OCI-LY7 (cell line): ENCODE measurements around the gene DHRS1.

Experiments used
- EZH2phosphoT487 ChIP-seq: fragments of 200-600 bp; sonication (generic); IDR thresholded peaks from 2 replicates; pipeline ENCODE4 v1.6.1; 2018; ENCODE audit warnings: low read depth, borderline replicate concordance, mild to moderate bottlenecking, mixed run types, antibody characterized with exemption, low read length, moderate library complexity, mixed read lengths
- TF ChIP-seq, protein P1 (sequence below): fragments of 200-600 bp; sonication (generic); conservative IDR thresholded peaks from 2 replicates; pipeline ENCODE4 v1.5.1; 2014; ENCODE audit warnings: mild to moderate bottlenecking, antibody characterized with exemption, low read length, moderate library complexity, mixed read lengths

GRCh38 chr14:24292118-24292807 lies 7.3 kb downstream of the DHRS1 start:
- TF ChIP-seq, protein P1, sequence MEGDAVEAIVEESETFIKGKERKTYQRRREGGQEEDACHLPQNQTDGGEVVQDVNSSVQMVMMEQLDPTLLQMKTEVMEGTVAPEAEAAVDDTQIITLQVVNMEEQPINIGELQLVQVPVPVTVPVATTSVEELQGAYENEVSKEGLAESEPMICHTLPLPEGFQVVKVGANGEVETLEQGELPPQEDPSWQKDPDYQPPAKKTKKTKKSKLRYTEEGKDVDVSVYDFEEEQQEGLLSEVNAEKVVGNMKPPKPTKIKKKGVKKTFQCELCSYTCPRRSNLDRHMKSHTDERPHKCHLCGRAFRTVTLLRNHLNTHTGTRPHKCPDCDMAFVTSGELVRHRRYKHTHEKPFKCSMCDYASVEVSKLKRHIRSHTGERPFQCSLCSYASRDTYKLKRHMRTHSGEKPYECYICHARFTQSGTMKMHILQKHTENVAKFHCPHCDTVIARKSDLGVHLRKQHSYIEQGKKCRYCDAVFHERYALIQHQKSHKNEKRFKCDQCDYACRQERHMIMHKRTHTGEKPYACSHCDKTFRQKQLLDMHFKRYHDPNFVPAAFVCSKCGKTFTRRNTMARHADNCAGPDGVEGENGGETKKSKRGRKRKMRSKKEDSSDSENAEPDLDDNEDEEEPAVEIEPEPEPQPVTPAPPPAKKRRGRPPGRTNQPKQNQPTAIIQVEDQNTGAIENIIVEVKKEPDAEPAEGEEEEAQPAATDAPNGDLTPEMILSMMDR: no peak
- TF ChIP-seq EZH2phosphoT487: no peak
